COLO829 (cell line): ENCODE data around the gene MLXIP.

Source experiments
- DNase-seq: peaks from one replicate; pipeline ENCODE4 v3.0.0; 2012; ENCODE audit warnings: low spot score

MLXIP gene

GRCh38 chr12:122187466-122187865 is 108.9 kb downstream of the MLXIP start:
- DNase-seq: no peak

GRCh38 chr12:122189626-122190475 is 111.3 kb downstream of the MLXIP start:
- DNase-seq: no peak

DNA sequence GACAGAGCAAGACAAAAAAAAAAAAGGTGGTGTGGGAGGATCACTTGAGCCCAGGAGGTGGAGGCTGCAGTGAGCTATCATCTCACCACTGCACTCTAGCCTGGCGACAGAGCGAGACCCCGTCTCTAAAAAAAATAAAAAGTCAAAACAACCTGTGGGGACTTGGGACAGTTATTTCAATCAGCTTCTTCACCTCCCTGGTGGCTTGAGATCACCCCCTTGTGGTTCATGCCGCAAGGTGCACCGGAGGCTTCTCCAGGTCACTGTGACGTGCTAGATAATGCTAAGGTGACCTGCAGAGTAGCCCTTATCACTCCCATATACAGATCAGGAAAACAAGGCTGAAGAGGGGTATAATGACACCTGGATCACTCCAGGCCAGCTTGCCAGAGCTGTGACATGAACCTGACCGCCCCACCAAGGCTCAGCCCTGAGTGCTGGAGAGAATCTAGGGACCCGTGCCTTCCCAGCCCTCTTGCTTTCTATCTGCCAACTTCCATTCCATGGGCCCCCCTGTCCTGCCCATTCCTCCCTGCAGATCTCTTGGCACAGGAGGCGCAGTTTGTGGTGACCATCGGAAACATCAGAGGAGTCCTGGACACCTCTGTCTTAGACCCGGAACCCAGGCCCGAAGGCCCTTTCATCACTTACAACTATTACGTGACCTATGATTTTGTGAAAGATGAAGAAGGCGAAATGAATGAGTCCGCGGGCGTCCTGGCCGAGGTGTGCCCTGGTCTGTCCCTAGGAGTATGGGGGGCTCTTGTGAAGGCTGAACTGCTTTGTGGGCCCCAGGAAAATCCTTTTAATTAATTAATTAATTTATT is 112.5 kb downstream of the MLXIP start:
- peak; percentile 66 for DNase-seq

DNA sequence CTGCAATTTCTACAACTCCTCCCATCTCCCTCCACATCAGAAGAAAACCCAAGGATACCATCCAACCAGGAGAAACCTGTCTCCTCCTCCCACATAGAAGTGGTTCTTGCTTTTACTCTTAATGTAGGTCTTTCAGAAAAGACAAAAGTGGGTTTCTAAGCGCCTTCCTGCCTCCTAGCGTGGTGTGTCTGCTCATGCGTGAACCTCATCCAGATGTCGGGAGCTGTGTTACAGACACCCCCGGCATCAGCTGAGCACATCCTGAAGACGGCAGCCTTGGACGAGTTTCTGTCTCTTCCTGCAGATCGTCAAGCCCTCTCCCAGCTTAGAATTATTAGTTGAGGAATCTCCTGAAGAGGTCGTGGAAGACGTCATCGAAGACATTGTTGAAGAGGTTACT is 113.9 kb downstream of the MLXIP start:
- no peak for DNase-seq

DNA sequence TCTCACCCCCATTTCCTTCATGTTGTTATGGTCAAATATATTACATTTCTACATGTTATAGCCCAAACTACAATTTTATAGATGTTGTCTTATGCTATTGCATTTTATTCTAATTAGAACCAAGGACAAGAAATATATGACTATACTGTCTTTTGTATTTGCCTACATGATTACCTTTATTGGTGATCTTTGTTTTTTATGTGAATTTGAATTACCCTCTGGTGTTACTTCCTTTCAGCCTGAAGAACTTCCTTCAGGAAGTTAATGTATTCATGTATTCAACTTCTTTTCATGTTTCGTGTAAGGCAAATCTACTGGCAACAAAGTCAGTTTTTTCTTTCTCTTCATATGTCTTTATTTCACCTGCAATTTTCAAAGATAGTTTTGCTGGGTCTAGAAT is 116.2 kb downstream of the MLXIP start:
- DNase-seq: no peak

DNA sequence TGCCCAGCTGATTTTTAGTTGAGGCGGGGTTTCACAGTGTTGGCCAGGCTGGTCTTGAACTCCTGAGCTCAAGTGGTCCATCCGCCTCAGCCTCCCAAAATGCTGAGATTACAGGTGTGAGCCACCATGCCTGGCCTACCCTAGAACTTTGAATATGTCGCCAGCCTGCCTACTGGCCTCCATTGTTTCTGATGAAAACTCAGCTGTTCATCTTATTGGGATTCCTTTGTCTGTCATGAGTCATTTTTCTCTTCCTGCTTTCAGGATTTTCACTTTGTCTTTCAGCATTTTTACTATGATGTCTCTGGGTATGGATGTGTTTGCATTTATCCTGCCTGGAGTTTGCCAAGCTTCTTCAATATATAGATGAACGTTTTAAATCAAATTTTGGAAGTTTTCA is 116.8 kb downstream of the MLXIP start:
- no peak for DNase-seq
